Neural cell (in vitro differentiated cells): Measurements from ENCODE around the gene RSU1. TPM values are rescaled to one million over a fixed set of nuclear protein-coding genes. Genes with fewer than 3 reads are reported as not detected.
"Not testable (repeated sequence)": the region's sequence is repeated elsewhere in the genome, so short reads cannot be mapped to it uniquely, and the experiment has no call there.

Source experiments
- H2AFZ ChIP-seq: fragments of 200-600, 300-800 bp; sonication (generic), shearing (Covaris generic); 2 replicates; pipeline ENCODE4 v1.6.0; 2014; ENCODE audit warnings: low read depth, mild to moderate bottlenecking, antibody characterized with exemption, low read length, moderate library complexity
- H3F3A ChIP-seq: fragments of 200-600 bp; shearing (Covaris generic); 2 replicates; pipeline ENCODE4 v1.6.1; 2016; ENCODE audit warnings: mild to moderate bottlenecking, moderate library complexity, mixed read lengths, antibody characterized with exemption, low read length; ENCODE audit not compliant: insufficient read depth, poor library complexity, severe bottlenecking
- H3K27ac ChIP-seq: fragments of 200-600, 300-800 bp; sonication (generic), shearing (Covaris generic); 2 replicates; pipeline ENCODE4 v1.5.1; 2014; ENCODE audit warnings: mild to moderate bottlenecking, low read length, moderate library complexity
- H3K27me3 ChIP-seq: fragments of 300-800, 200-600 bp; sonication (generic), shearing (Covaris generic); 2 replicates; pipeline ENCODE4 v1.6.0; 2014; ENCODE audit warnings: mild to moderate bottlenecking, low read depth, low read length, moderate library complexity; ENCODE audit not compliant: insufficient read depth
- H3K36me3 ChIP-seq: fragments of 300-800, 200-600 bp; sonication (generic), shearing (Covaris generic); 2 replicates; pipeline ENCODE4 v1.5.1; 2014; ENCODE audit warnings: mild to moderate bottlenecking, antibody characterized with exemption, low read length, moderate library complexity; ENCODE audit not compliant: insufficient read depth
- H3K4me2 ChIP-seq: fragments of 300-800, 200-600 bp; sonication (generic), shearing (Covaris generic); 2 replicates; pipeline ENCODE4 v1.6.0; 2014; ENCODE audit warnings: mild to moderate bottlenecking, low read length
- H3K4me3 ChIP-seq: fragments of 300-800, 200-600 bp; sonication (generic), shearing (Covaris generic); 2 replicates; pipeline ENCODE4 v1.5.1; 2014; ENCODE audit warnings: mild to moderate bottlenecking, low read length, moderate library complexity
- H3K79me2 ChIP-seq: fragments of 200-600 bp; shearing (Covaris generic); replicated peaks from 2 replicates; pipeline ENCODE4 v1.6.0; 2014; ENCODE audit warnings: mild to moderate bottlenecking, low read length, moderate library complexity; ENCODE audit not compliant: insufficient read depth
- H3K9ac ChIP-seq: fragments of 300-800, 200-600 bp; sonication (generic), shearing (Covaris generic); 2 replicates; pipeline ENCODE4 v1.6.1; 2016; ENCODE audit warnings: mild to moderate bottlenecking, low read length, mixed read lengths
- H3K9me2 ChIP-seq: fragments of 200-600 bp; shearing (Covaris generic); 2 replicates; pipeline ENCODE4 v1.6.1; 2016; ENCODE audit warnings: mild to moderate bottlenecking, low read length, mixed read lengths; ENCODE audit not compliant: insufficient read depth
- H3K9me3 ChIP-seq: fragments of 200-600, 300-800 bp; sonication (generic), shearing (Covaris generic); 2 replicates; pipeline ENCODE4 v1.6.1; 2016; ENCODE audit warnings: mild to moderate bottlenecking, mixed run types, low read length, moderate library complexity, mixed read lengths
- H4K20me1 ChIP-seq: fragments of 200-600 bp; shearing (Covaris generic); 2 replicates; pipeline ENCODE4 v1.6.1; 2016; ENCODE audit warnings: mild to moderate bottlenecking, mixed run types; ENCODE audit not compliant: insufficient read depth
- EP300 ChIP-seq: fragments of 450-650 bp; conservative IDR thresholded peaks from 2 replicates; pipeline ENCODE4 v1.6.1; 2014; ENCODE audit warnings: antibody characterized with exemption, mild to moderate bottlenecking, moderate library complexity; ENCODE audit not compliant: poor library complexity, severe bottlenecking
- EZH2 ChIP-seq: fragments of 200-600, 300-800 bp; shearing (Covaris generic), sonication (generic); IDR thresholded peaks from 2 replicates; pipeline ENCODE4 v1.6.1; 2014; ENCODE audit warnings: antibody characterized with exemption, low read length, borderline replicate concordance, mild to moderate bottlenecking; ENCODE audit not compliant: insufficient read depth, poor library complexity, severe bottlenecking
- MXI1 ChIP-seq: fragments of 450-650 bp; conservative IDR thresholded peaks from 2 replicates; pipeline ENCODE4 v1.6.1; 2014; ENCODE audit warnings: antibody characterized with exemption, mild to moderate bottlenecking; ENCODE audit not compliant: poor library complexity, severe bottlenecking
- POLR2AphosphoS5 ChIP-seq: IDR thresholded peaks from 2 replicates; pipeline ENCODE4 v1.6.1; 2012
- RAD21 ChIP-seq: fragments of 450-650 bp; conservative IDR thresholded peaks from 2 replicates; pipeline ENCODE4 v1.6.1; 2014; ENCODE audit warnings: antibody characterized with exemption, mild to moderate bottlenecking, moderate library complexity
- SMC3 ChIP-seq: fragments of 450-650 bp; conservative IDR thresholded peaks from 2 replicates; pipeline ENCODE4 v1.6.1; 2014; ENCODE audit warnings: antibody characterized with exemption, mild to moderate bottlenecking, moderate library complexity; ENCODE audit not compliant: poor library complexity
- TAF1 ChIP-seq: IDR thresholded peaks from 2 replicates; pipeline ENCODE4 v1.6.1; 2012; ENCODE audit warnings: low read depth
- polyA plus RNA-seq: library from polyadenylated mRNA; depleted of rRNA; stranded (reverse); fragments of >200 nt; gene quantifications from 2 replicates; pipeline ENCODE4 v1.2.3, GENCODE V29; 2014
- TF ChIP-seq, protein P1 (sequence below): IDR thresholded peaks from 2 replicates; pipeline ENCODE4 v1.6.1; 2012; ENCODE audit warnings: borderline replicate concordance
- TF ChIP-seq, protein P2 (sequence below): fragments of 450-650 bp; IDR thresholded peaks from 2 replicates; pipeline ENCODE4 v1.5.1; 2014; ENCODE audit warnings: antibody characterized with exemption, mild to moderate bottlenecking, moderate library complexity; ENCODE audit not compliant: poor library complexity, severe bottlenecking

RSU1 gene
- polyA plus RNA-seq, 1 donor from 2014 or later: 18.7 TPM

DNA sequence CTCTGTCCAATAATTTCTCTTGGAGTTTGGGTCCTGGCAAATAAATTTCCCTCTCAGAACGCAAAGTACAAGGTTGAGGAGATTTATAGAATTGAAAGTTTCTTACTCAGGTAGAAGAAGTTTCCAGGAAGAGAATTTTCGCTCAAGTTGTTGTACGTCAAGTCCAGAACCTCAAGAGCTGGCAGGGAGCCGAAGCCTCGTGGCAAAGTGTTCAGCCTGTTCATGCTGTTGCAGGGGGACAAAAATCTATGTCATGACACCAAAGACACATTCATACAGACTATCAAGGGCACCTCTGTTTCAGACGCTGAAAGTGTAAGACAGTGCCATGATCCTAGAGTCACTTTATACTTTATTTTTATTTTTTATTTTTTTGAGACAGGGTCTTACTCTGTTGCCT, 62.5 kb downstream of the RSU1 start:
- Histone ChIP-seq H3K9me3 (no peaks in the 10 kb centered on the region), H3K4me3 (no peak overlapping the region), H3K36me3 (no peaks in the 10 kb centered on the region), H3F3A (no peaks in the 10 kb centered on the region), H3K27ac (no peak overlapping the region), H3K79me2 (no peaks in the 10 kb centered on the region), H3K9me2 (no peaks in the 10 kb centered on the region), H3K27me3 (no peaks in the 10 kb centered on the region), H3K9ac (no peak overlapping the region), H4K20me1 (no peaks in the 10 kb centered on the region), H2AFZ (no peak overlapping the region), H3K4me2 (no peak overlapping the region)
- TF ChIP-seq, protein P1, sequence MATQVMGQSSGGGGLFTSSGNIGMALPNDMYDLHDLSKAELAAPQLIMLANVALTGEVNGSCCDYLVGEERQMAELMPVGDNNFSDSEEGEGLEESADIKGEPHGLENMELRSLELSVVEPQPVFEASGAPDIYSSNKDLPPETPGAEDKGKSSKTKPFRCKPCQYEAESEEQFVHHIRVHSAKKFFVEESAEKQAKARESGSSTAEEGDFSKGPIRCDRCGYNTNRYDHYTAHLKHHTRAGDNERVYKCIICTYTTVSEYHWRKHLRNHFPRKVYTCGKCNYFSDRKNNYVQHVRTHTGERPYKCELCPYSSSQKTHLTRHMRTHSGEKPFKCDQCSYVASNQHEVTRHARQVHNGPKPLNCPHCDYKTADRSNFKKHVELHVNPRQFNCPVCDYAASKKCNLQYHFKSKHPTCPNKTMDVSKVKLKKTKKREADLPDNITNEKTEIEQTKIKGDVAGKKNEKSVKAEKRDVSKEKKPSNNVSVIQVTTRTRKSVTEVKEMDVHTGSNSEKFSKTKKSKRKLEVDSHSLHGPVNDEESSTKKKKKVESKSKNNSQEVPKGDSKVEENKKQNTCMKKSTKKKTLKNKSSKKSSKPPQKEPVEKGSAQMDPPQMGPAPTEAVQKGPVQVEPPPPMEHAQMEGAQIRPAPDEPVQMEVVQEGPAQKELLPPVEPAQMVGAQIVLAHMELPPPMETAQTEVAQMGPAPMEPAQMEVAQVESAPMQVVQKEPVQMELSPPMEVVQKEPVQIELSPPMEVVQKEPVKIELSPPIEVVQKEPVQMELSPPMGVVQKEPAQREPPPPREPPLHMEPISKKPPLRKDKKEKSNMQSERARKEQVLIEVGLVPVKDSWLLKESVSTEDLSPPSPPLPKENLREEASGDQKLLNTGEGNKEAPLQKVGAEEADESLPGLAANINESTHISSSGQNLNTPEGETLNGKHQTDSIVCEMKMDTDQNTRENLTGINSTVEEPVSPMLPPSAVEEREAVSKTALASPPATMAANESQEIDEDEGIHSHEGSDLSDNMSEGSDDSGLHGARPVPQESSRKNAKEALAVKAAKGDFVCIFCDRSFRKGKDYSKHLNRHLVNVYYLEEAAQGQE: no peak
- no peak for TF ChIP-seq MXI1
- no peak for TF ChIP-seq RAD21
- TF ChIP-seq TAF1: no peak
- TF ChIP-seq POLR2AphosphoS5: no peak
- TF ChIP-seq EP300: no peak
- no peak for TF ChIP-seq EZH2
- no peak for TF ChIP-seq SMC3
- TF ChIP-seq, protein P2, sequence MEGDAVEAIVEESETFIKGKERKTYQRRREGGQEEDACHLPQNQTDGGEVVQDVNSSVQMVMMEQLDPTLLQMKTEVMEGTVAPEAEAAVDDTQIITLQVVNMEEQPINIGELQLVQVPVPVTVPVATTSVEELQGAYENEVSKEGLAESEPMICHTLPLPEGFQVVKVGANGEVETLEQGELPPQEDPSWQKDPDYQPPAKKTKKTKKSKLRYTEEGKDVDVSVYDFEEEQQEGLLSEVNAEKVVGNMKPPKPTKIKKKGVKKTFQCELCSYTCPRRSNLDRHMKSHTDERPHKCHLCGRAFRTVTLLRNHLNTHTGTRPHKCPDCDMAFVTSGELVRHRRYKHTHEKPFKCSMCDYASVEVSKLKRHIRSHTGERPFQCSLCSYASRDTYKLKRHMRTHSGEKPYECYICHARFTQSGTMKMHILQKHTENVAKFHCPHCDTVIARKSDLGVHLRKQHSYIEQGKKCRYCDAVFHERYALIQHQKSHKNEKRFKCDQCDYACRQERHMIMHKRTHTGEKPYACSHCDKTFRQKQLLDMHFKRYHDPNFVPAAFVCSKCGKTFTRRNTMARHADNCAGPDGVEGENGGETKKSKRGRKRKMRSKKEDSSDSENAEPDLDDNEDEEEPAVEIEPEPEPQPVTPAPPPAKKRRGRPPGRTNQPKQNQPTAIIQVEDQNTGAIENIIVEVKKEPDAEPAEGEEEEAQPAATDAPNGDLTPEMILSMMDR: no peak

DNA sequence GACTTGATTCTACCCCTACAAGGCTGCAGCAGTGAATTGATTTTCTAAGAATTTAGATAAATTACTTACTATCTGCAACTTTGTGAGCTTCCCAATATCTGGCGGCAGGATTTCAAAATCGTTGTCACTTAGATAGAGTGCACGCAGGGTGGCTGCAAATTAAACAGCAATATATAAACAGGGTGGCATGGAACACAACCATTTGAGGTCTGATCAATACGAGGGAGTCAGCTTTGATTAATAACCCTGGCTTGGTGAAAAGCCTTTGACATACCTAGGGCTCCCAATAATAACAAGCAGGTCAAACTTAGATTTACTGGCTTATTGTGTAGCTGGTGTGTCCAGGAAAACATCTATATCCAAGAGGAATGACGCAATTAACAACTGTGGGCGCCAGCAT, 64.4 kb downstream of the RSU1 start:
- H3F3A ChIP-seq, H3K27me3 ChIP-seq, H3K9me3 ChIP-seq, H3K27ac ChIP-seq, H2AFZ ChIP-seq, H4K20me1 ChIP-seq, H3K36me3 ChIP-seq, H3K4me2 ChIP-seq, H3K9ac ChIP-seq, H3K79me2 ChIP-seq, H3K4me3 ChIP-seq, H3K9me2 ChIP-seq: not testable (repeated sequence)

DNA sequence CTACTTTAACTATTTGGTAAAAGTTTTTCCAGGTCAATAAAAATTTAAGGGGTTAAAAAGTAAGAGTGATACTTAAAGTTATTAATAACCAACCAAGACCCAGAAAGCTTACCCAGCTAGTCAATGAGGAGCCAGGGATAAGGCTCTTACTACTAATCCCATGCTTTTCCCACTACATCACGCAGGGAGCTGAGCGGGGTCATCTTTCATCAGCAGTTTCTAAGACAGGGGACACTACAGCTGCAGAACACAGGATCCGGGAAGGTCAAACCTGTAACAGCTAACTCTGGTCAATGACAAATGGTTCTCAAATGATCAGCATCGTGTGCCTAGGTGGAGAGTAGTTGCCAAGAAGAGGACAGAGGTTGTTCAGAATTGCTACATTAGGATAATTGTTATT, 65.1 kb downstream of the RSU1 start:
- Histone ChIP-seq H3K79me2 (no peaks in the 10 kb centered on the region), H3K4me3 (no peak overlapping the region), H3K9me3 (no peaks in the 10 kb centered on the region), H3K36me3 (no peaks in the 10 kb centered on the region), H3F3A (no peaks in the 10 kb centered on the region), H3K9ac (no peak overlapping the region), H3K9me2 (no peaks in the 10 kb centered on the region), H3K4me2 (no peak overlapping the region), H2AFZ (no peak overlapping the region), H4K20me1 (no peaks in the 10 kb centered on the region), H3K27me3 (no peaks in the 10 kb centered on the region), H3K27ac (no peak overlapping the region)
- TF ChIP-seq TAF1 (no peak), POLR2AphosphoS5 (no peak), EP300 (no peak), RAD21 (no peak), EZH2 (no peak), SMC3 (no peak), MXI1 (no peak)
- TF ChIP-seq, protein P1: no peak
- TF ChIP-seq, protein P2: no peak
